ENCODE results near the gene TERB1. TPM values are rescaled to one million over a fixed set of nuclear protein-coding genes. Genes with fewer than 3 reads are reported as not detected.

The TERB1 gene
- total RNA-seq, 2 donors from 2014 or later, result 0.14 TPM; not detected in 1

Other genes starting within 250 kb of the TERB1 start
- gene CKLF, start 249.0 kb downstream of the TERB1 start, total RNA-seq, result 100 to 1,000 TPM; 163 to 172 TPM
- gene CMTM1, start 235.1 kb downstream of the TERB1 start, total RNA-seq, result 10 to 100 TPM; 10.1 to 14.4 TPM
- 1 to 10 TPM in 1 of 2 donors, under 1 TPM in 1; 0.31 to 1.2 TPM for gene CMTM2, start 222.1 kb downstream of the TERB1 start, total RNA-seq
- gene CMTM3, start 196.9 kb downstream of the TERB1 start, total RNA-seq, result 10 to 100 TPM; 82.4 to 90.6 TPM
- gene CMTM4, start 104.8 kb downstream of the TERB1 start, total RNA-seq, result 1 to 10 TPM; 3.7 to 3.9 TPM
- 10 to 100 TPM; 60.0 to 67.6 TPM for gene DYNC1LI2, start 50.0 kb downstream of the TERB1 start, total RNA-seq
- gene NAE1, start 29.4 kb upstream of the TERB1 start, total RNA-seq, result 100 to 1,000 TPM in 1 of 2 donors, 10 to 100 TPM in 1; 94.5 to 100 TPM
- gene CA7, start 42.8 kb upstream of the TERB1 start, total RNA-seq, result not detected
- 10 to 100 TPM; 31.8 TPM for gene PDP2, start 78.9 kb upstream of the TERB1 start, total RNA-seq
- not detected for gene CDH16, start 117.3 kb upstream of the TERB1 start, total RNA-seq
- gene RRAD, start 124.0 kb upstream of the TERB1 start, total RNA-seq, result 1 to 10 TPM; 1.6 to 3.1 TPM
- gene CIAO2B, start 132.8 kb upstream of the TERB1 start, total RNA-seq, result 100 to 1,000 TPM; 145 to 167 TPM
- gene CES2, start 133.9 kb upstream of the TERB1 start, total RNA-seq, result 10 to 100 TPM; 28.7 to 33.3 TPM
- 10 to 100 TPM in 1 of 2 donors, 1 to 10 TPM in 1; 6.9 to 11.5 TPM for gene CES3, start 159.7 kb upstream of the TERB1 start, total RNA-seq
- gene CES4A, start 187.0 kb upstream of the TERB1 start, total RNA-seq, result 10 to 100 TPM; 24.4 to 38.8 TPM
- gene CBFB, start 227.6 kb upstream of the TERB1 start, total RNA-seq, result 100 to 1,000 TPM; 106 to 133 TPM